Central memory CD8-positive, alpha-beta T cell (primary cell): ENCODE measurements around the gene PARD3.
"Not testable (repeated sequence)": the region's sequence is repeated elsewhere in the genome, so short reads cannot be mapped to it uniquely, and the experiment has no call there.

ENCODE experiments used
- ATAC-seq: fragments of 150-1000 bp; cut with Tn5 transposase; replicated peaks from 2 replicates; pipeline ENCODE4 v1.10.0; 2022; ENCODE audit warnings: mild to moderate bottlenecking, moderate FRiP score, moderate number of reproducible peaks; ENCODE audit not compliant: poor library complexity, severe bottlenecking; ENCODE audit errors: extremely low read depth
- DNase-seq, 2 donors: peaks; one replicate each; pipeline ENCODE4 v3.0.0; 2021; ENCODE audit warnings: low spot score in 2 of 2
- H3K27ac Mint-ChIP-seq: one replicate; pipeline ENCODE4 v1.8.0; 2022; ENCODE audit warnings: low read depth, mild to moderate bottlenecking, moderate library complexity, mixed read lengths
- H3K27me3 Mint-ChIP-seq: one replicate; pipeline ENCODE4 v1.8.0; 2022; ENCODE audit warnings: mixed read lengths
- H3K36me3 Mint-ChIP-seq: one replicate; pipeline ENCODE4 v1.8.0; 2022; ENCODE audit warnings: mild to moderate bottlenecking, moderate library complexity, mixed read lengths; ENCODE audit not compliant: insufficient read depth
- H3K4me1 Mint-ChIP-seq: one replicate; pipeline ENCODE4 v1.8.0; 2022; ENCODE audit warnings: mixed read lengths
- H3K4me3 Mint-ChIP-seq: one replicate; pipeline ENCODE4 v1.8.0; 2022; ENCODE audit warnings: mild to moderate bottlenecking, moderate library complexity, mixed read lengths
- H3K9me3 Mint-ChIP-seq: one replicate; pipeline ENCODE4 v1.8.0; 2022; ENCODE audit warnings: mixed read lengths

Gene PARD3

DNA sequence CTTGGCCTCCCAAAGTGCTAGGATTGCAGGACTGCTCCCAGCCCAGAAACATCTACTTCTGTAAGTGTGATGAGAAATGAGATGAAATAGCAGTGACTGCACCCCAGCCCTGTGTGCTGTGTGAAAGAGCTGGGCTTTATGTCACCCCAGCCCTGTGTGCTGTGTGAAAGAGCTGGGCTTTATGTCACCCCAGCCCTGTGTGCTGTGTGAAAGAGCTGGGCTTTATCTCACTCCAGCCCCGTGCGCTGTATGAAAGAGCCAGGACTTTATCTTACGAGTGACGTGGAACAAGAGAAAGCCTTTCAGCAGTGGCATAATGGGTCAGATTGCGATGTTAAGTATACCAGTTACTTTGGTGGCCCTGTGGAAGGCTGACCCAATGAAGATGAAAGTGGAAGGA, 28.4 kb upstream of the PARD3 start:
- H3K36me3 Mint-ChIP-seq, H3K27ac Mint-ChIP-seq, ATAC-seq, H3K4me3 Mint-ChIP-seq, H3K4me1 Mint-ChIP-seq, DNase-seq, H3K9me3 Mint-ChIP-seq: not testable (repeated sequence)
- H3K27me3 Mint-ChIP-seq: peaks cover 29% of the 10 kb centered on the region

DNA sequence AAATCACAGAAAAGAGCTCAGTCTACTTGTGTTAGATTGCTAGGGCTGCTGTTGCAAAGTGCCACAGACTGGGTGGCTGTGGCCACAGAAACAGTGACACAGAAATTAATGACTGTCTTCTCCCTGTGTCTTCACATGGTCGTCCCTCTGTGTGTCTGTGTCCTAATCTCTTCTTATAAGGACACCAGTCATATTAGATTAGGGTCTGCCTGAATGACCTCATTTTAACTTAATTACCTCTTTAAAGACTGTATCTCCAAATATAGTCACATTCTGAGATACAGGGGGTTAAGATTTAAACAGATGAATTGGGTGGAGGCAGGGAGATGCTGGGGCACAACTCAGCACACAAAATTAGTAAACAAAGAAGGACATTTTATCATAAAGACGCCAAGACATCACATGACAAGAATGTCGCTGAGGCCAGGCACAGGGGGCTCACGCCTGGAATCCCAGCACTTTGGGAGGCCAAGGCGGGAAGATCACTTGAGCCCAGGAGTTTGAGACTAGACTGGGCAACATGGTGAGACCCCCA, 23.3 kb upstream of the PARD3 start:
- Mint-ChIP-seq H3K36me3 (no peaks in the 10 kb centered on the region), H3K4me1 (no peaks in the 10 kb centered on the region), H3K4me3 (no peak overlapping the region), H3K27ac (no peak overlapping the region), H3K9me3 (peaks cover 5% of the 10 kb centered on the region), H3K27me3 (peaks cover 34% of the 10 kb centered on the region)
- no peak for DNase-seq
- no peak for ATAC-seq

DNA sequence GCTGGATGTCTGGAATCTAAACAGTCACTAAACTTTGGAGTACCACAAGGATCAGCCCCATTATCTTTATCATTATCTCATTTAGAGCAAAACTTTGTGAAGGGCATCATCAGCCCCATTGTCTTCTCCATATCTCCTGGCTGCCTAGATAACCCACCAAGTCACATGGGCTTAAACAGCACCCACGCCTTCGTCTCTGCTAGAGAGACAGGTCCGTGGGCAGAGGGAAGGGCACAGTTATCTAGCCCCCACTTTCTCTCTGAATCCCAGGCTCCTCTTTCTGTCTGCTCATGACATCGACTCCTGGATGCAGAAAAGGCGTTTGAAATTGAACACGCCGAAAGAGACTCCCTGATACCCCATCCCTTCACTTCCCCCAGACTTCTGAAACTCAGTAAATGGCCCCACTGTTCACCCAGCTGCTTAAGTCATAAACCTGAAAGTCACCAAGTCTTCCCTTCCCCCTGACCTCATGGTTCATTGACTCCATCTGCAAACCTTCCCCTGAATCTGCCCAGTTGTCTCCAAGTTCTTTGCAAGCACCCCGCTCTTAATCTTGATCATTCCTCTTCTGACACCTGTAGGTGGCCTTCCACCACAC, 20.9 kb upstream of the PARD3 start:
- no peaks in the 10 kb centered on the region for H3K4me1 Mint-ChIP-seq
- no peak overlapping the region for H3K4me3 Mint-ChIP-seq
- ATAC-seq (no peak), DNase-seq (no peak)
- peaks cover 5% of the 10 kb centered on the region for H3K9me3 Mint-ChIP-seq
- H3K27ac Mint-ChIP-seq: no peak overlapping the region
- peaks cover 19% of the 10 kb centered on the region for H3K27me3 Mint-ChIP-seq
- no peaks in the 10 kb centered on the region for H3K36me3 Mint-ChIP-seq

DNA sequence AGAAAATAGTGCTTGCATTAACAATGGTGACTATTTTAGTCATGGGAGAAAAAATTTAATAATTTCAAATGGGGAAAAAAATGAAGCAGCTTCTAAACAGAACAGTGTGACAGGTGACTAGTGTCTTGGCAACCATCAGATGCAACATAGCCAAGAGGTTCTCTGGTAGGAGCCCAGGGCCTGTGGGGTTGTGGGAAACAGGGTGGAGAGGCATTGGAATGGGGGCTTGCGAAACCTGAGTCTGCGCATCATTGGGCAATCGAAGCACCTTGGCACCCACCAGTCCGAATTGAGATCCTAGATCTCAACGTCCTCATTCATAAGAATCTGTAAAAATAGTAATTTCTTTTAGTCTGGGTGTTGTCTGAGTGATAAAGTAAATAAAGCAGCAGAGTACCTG, 19.2 kb upstream of the PARD3 start:
- H3K27me3 Mint-ChIP-seq: peaks cover 11% of the 10 kb centered on the region
- H3K9me3 Mint-ChIP-seq: peaks cover 5% of the 10 kb centered on the region
- ATAC-seq (no peak), DNase-seq (no peak)
- no peak overlapping the region for H3K27ac Mint-ChIP-seq
- no peaks in the 10 kb centered on the region for H3K36me3 Mint-ChIP-seq
- no peak overlapping the region for H3K4me3 Mint-ChIP-seq
- no peaks in the 10 kb centered on the region for H3K4me1 Mint-ChIP-seq

DNA sequence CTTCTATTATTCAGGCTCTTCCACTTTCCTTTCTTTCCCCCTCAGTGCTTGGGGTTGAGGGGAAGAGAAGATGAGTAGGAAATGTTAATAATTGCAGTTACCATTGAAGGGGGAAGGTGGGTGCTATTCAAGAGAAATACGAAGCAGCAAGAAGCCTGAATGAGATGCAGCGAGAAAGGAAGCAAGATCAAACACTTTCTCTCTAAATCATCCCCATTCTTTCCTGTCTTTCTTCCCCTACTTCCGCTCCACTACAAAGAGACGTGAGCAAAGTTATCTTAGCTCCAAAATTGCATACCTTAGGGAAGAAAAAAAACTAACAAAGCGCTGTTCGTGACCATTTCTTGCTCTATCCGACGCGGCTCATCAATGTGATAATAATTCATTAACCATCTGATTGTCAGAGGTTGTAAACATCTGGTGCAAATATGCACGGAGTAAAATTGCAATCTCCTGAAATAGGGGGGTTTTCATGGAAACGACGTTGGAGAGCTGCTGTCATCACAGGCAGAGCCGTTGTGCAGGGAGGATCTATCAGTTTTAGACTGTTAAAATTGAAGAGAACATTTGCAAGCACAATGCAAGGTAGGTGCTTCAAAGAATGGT, 15.2 kb upstream of the PARD3 start:
- Mint-ChIP-seq H3K4me3 (no peak overlapping the region), H3K27ac (no peak overlapping the region), H3K27me3 (peaks cover 7% of the 10 kb centered on the region), H3K4me1 (no peaks in the 10 kb centered on the region), H3K9me3 (no peaks in the 10 kb centered on the region), H3K36me3 (no peaks in the 10 kb centered on the region)
- no peak for ATAC-seq
- no peak for DNase-seq

DNA sequence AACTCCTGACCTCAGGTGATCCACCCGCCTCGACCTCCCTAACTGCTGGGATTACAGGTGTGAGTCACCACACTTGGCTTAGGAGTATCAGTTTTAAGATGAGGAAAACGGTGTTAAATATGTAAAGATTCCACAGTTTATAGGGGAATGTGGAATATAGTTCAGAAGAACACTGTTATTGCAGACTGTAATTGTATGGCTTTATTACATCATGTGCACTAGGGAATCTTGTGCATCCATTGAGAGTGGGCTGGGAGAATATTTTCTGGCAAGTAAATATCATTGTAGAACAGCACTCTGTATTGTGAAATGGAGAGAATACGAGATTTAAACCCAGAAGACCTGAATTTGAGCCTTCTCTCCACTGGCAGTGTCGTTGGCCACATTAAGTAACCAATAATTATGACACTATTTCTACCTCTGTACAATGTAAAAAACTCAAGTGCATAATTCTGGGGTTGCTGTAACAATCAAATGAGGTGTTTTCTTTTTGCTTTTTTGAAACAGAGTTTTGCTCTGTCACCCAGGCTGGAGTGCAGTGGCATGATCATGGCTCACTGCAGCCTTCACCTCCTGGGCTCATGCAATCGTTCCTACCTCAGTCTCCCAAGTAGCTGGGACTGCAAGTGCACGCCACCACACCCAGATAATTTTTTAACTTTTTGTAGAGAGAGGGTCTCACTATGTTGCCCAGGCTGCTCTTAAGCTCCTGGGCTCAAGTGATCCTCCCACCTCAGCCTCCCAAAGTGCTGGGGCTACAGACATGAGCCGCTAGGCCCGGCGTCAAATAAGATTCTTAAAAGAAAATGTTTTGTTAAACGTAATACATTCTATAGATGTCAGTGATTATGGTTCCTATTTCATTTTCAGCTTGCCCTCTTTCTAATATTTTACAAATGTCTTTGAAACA, 12.0 kb upstream of the PARD3 start:
- no peak overlapping the region for H3K27ac Mint-ChIP-seq
- no peaks in the 10 kb centered on the region for H3K9me3 Mint-ChIP-seq
- no peak for DNase-seq
- peaks cover 23% of the 10 kb centered on the region for H3K27me3 Mint-ChIP-seq
- no peaks in the 10 kb centered on the region for H3K36me3 Mint-ChIP-seq
- H3K4me1 Mint-ChIP-seq: no peaks in the 10 kb centered on the region
- ATAC-seq: no peak
- no peak overlapping the region for H3K4me3 Mint-ChIP-seq

DNA sequence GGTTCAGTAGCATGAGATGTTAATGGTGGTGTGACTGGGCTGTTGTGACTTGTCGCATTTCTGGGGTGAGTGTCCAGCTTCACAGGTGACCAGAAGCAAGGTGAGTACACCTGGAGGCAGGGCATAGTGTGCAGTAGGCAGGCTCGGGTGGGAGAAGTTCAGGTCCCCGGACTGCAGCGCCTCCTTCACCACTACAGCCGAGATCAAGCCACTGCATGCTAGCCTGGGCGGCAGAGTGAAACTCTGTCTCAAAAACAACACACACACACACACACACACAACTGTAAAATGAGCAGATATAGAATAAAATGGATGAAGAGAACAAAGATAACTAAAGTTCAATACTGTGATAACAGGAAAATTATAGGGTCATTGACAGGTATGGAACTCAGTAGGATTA, 11.1 kb upstream of the PARD3 start:
- Mint-ChIP-seq H3K27me3 (peaks cover 23% of the 10 kb centered on the region), H3K4me1 (no peaks in the 10 kb centered on the region), H3K36me3 (no peaks in the 10 kb centered on the region), H3K27ac (no peak overlapping the region), H3K9me3 (no peaks in the 10 kb centered on the region), H3K4me3 (no peak overlapping the region)
- ATAC-seq (no peak), DNase-seq (no peak)

DNA sequence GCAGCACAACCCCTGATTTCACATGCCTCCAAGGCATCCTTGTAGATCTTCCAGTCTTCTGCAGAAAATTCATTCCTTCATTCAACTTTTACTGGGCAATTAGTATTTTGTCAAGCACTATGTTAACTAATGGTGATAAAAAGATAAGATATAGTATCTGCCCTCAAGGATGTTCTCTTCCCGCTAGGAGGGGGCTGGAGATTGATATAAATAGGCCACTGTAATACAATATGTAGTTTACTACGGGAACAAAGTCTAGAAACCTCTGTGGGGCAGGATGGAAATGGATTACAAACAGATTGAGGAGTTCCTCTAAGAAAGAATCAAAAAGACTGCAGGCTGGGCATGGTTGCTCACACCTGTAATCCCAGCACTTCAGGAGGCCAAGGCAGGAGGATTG, 10.3 kb upstream of the PARD3 start:
- H3K4me3 Mint-ChIP-seq: no peak overlapping the region
- peaks cover 23% of the 10 kb centered on the region for H3K27me3 Mint-ChIP-seq
- DNase-seq: no peak
- H3K36me3 Mint-ChIP-seq: no peaks in the 10 kb centered on the region
- ATAC-seq: no peak
- H3K4me1 Mint-ChIP-seq: no peaks in the 10 kb centered on the region
- no peaks in the 10 kb centered on the region for H3K9me3 Mint-ChIP-seq
- no peak overlapping the region for H3K27ac Mint-ChIP-seq

DNA sequence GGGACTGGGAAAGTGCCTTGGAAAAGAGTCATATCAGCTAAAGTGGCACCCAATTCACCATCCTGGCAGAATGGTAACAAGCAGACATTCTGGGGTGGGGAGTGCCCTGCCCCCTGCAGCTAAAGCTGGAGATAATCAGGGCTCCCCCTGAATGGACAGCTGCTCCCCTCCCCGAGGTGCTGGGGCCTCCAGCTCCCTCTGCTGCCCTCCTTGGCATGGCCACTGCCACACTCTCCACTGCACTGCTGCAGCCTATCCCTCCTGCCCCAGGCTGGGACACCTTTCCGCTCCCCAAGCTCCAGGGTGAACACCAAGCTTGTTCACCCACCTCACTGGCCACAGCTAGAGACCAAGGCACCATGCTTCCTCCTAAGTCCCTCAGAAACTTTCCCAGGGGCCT, 9.8 kb upstream of the PARD3 start:
- Mint-ChIP-seq H3K4me3 (no peak overlapping the region), H3K36me3 (no peaks in the 10 kb centered on the region), H3K4me1 (no peaks in the 10 kb centered on the region), H3K27me3 (peaks cover 23% of the 10 kb centered on the region), H3K9me3 (no peaks in the 10 kb centered on the region), H3K27ac (no peak overlapping the region)
- ATAC-seq: no peak
- DNase-seq: no peak

DNA sequence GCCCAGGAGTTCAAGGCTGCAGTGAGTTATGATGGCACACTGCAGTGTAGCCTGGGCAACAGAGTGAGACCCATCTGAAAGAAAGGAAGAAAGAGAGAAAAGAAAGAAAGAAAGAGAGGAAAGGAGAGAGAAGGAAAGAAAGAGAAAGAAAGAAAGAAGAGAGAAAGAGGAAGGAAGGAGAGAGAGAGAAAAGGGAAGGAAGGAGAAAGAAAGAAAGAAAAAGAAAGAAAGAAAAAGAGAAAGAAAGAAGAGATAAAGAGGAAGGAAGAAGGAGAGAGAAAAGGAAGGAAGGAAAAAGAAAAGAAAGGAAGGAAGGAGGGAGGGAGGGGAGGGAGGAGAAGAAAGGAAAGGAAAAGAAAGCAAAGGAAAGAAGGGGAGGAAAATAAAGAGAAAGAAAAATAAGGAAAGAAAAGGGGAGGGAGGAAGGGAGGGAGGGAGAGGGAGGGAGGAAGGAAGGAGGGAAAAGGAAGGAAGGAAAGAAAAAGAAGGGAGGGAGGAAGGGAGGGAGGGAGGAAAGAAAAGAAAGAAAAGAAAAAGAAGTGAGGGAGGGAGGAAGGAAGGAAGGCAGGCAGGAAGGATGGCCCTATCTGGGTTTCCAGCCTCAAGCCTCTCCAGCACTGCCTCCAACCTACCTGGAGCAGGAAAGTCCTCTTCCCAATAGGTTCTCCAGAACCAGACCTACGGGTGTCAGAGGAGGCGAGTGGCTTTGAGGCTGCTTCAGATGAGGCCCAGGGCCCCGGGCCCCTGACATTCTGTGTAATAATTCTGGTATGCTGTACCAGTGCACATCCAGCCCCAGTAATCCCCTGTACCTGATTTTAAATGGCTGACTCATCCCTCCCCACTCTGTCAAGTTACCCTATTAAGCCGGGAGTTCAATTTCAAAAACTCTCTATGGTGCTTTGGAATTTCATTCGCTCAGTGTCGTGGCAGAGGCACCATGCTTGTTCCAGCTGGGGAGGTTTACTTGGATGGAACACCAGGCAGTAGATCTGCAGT, 6.8 kb upstream of the PARD3 start:
- Mint-ChIP-seq H3K4me1 (no peaks in the 10 kb centered on the region), H3K9me3 (no peaks in the 10 kb centered on the region), H3K36me3 (no peaks in the 10 kb centered on the region), H3K27me3 (peaks cover 37% of the 10 kb centered on the region), H3K27ac (no peak overlapping the region), H3K4me3 (no peak overlapping the region)
- no peak for DNase-seq
- ATAC-seq: no peak

DNA sequence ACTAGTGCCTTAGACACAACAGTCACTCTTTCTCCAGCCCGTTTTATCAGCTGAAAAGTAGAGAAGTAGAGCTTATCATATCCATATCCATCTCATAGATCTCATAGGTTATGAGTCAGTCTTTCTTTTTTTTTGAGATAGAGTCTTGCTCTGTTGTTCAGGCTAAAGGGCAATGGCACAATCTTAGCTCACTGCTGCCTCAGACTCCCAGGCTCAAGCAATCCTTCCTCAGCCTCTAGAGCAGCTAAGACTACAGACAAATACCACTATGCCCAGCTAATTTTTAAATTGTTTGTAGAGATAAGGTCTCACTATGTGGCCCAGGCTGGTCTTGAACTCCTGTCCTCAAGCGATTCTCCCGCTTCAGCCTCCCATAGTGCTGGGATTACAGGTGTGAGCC, 2.5 kb upstream of the PARD3 start:
- no peaks in the 10 kb centered on the region for H3K36me3 Mint-ChIP-seq
- no peak overlapping the region for H3K27ac Mint-ChIP-seq
- H3K9me3 Mint-ChIP-seq: no peaks in the 10 kb centered on the region
- H3K4me1 Mint-ChIP-seq: no peaks in the 10 kb centered on the region
- H3K27me3 Mint-ChIP-seq: peaks cover 39% of the 10 kb centered on the region
- no peak for DNase-seq
- ATAC-seq: no peak
- H3K4me3 Mint-ChIP-seq: no peak overlapping the region

DNA sequence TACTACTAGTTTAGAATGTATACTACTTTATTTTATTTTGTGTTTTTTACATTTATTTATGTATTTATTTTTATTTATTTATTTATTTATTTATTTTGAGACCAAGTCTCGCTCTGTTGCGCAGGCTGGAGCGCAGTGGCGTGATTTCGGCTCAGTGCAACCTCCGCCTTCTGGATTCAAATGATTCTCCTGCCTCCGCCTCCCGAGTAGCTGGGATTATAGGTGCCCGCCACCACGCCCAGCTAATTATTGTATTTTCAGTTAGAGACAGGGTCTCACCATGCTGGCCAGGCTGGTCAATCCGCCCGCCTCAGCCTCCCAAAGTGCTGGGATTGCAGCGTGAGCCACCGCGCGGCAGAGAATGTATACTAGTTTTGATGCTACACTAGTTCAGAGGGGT, 2.0 kb upstream of the PARD3 start:
- Mint-ChIP-seq H3K27me3 (peaks cover 44% of the 10 kb centered on the region), H3K4me1 (no peaks in the 10 kb centered on the region), H3K27ac (no peak overlapping the region), H3K9me3 (no peaks in the 10 kb centered on the region), H3K4me3 (no peak overlapping the region), H3K36me3 (no peaks in the 10 kb centered on the region)
- no peak for ATAC-seq
- DNase-seq: no peak
